ENCODE data around the gene FBXO45. TPM values are rescaled to one million over a fixed set of nuclear protein-coding genes. Genes with fewer than 3 reads are reported as not detected.
"Not testable (repeated sequence)": the region's sequence is repeated elsewhere in the genome, so short reads cannot be mapped to it uniquely, and the experiment has no call there.

FBXO45 gene
- total RNA-seq, 1 donor from 2014 or later = 23.1 TPM

DNA sequence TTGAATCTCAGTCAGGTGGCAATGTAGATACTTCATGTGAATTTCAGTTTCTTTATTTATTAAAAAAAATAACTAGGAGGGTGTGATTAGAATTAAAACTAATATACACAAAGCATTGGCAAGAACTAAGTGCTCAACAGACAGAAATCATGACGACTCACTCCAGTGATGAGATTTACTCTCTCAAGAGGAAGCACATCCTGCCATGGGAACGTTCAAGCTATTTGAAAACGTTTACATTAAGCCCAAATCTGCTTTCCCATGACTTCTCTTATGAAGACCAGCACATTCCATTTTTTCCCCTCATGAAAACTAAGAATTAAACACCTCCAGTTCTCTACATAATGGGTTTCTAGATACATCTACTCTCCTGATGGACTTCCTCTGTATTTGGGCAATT lies 8.6 kb upstream of the FBXO45 start:
- no peak overlapping the region for H3K4me3 ChIP-seq
- H3K27me3 ChIP-seq = no peaks in the 10 kb centered on the region
- no peak overlapping the region for H3K4me2 ChIP-seq
- Mint-ChIP-seq H3K9me3 (no peaks in the 10 kb centered on the region), H3K36me3 (peaks cover 5% of the 10 kb centered on the region), H3K4me3 (no peak overlapping the region), H3K27me3 (ENCODE audit: insufficient read depth, low read depth) (peaks cover 2% of the 10 kb centered on the region), H3K27ac (no peak overlapping the region), H3K4me1 (no peaks in the 10 kb centered on the region)
- H3K27ac ChIP-seq = no peak overlapping the region
- no peak for DNase-seq (ENCODE audit: low spot score)
- H3F3A ChIP-seq (ENCODE audit: low read depth) = no peaks in the 10 kb centered on the region
- no peaks in the 10 kb centered on the region for H3K36me3 ChIP-seq
- no peak overlapping the region for H3K9ac ChIP-seq
- H2AFZ ChIP-seq (replicated peaks) = no peak overlapping the region
- H3K4me1 ChIP-seq = no peaks in the 10 kb centered on the region
- H4K20me1 ChIP-seq (ENCODE audit: low read depth) = no peaks in the 10 kb centered on the region
- H3K79me2 ChIP-seq (ENCODE audit: low read depth) = peaks cover 5% of the 10 kb centered on the region
- TF ChIP-seq CTCF (IDR thresholded peaks at IDR 0.05) (no peak), EZH2phosphoT487 (IDR thresholded peaks at IDR 0.05) (no peak), EZH2 (IDR thresholded peaks at IDR 0.05) (no peak)
- H3K9me3 ChIP-seq (ENCODE audit: low read depth) = no peaks in the 10 kb centered on the region

GRCh38 chr3:196563721-196564225 lies 4.7 kb upstream of the FBXO45 start:
- Histone ChIP-seq H3K9me3 (ENCODE audit: low read depth) (no peaks in the 10 kb centered on the region), H3K4me2 (no peak overlapping the region), H3K9ac (no peak overlapping the region), H3K4me1 (peaks cover 5% of the 10 kb centered on the region), H4K20me1 (ENCODE audit: low read depth) (no peaks in the 10 kb centered on the region), H3K27me3 (no peaks in the 10 kb centered on the region), H3K79me2 (ENCODE audit: low read depth) (peaks cover 22% of the 10 kb centered on the region), H3K4me3 (no peak overlapping the region), H2AFZ (replicated peaks) (no peak overlapping the region), H3F3A (ENCODE audit: low read depth) (no peaks in the 10 kb centered on the region), H3K36me3 (no peaks in the 10 kb centered on the region), H3K27ac (no peak overlapping the region)
- H3K4me1 Mint-ChIP-seq = peaks cover 11% of the 10 kb centered on the region
- H3K9me3 Mint-ChIP-seq = no peaks in the 10 kb centered on the region
- peaks cover 2% of the 10 kb centered on the region for H3K27me3 Mint-ChIP-seq (ENCODE audit: insufficient read depth, low read depth)
- peaks cover 7% of the 10 kb centered on the region for H3K36me3 Mint-ChIP-seq
- H3K4me3 Mint-ChIP-seq = no peak overlapping the region
- no peak overlapping the region for H3K27ac Mint-ChIP-seq
- TF ChIP-seq EZH2phosphoT487 (IDR thresholded peaks at IDR 0.05) (no peak), CTCF (IDR thresholded peaks at IDR 0.05) (no peak), EZH2 (IDR thresholded peaks at IDR 0.05) (no peak)
- no peak for DNase-seq (ENCODE audit: low spot score)

GRCh38 chr3:196569003-196569516 lies 600 bp downstream of the FBXO45 start:
- peak overlapping the region; percentile 97 for H3K4me2 ChIP-seq
- H2AFZ ChIP-seq (replicated peaks) = peak overlapping the region; percentile 53

DNA sequence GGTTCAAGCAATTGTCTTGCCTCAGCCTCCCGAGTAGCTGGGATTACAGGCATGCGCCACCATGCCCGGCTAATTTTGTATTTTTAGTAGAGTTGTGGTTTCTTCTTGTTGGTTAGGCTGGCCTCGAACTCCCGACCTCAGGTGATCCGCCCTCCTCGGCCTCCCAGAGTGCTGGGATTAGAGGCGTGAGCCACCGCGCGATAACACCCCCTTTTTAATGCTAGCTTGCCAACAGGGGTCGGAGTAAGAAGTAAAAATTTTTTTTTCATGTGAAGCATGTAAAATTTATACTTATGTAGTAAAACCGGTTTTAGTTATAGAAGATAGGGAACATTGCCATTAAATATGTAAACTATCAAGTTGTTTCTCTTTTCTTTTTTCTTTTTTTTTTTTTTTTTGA lies 1.9 kb downstream of the FBXO45 start:
- DNase-seq (ENCODE audit: low spot score); H3K9me3 Mint-ChIP-seq; H3F3A ChIP-seq (ENCODE audit: low read depth); H3K27me3 ChIP-seq; H3K36me3 ChIP-seq; H3K9me3 ChIP-seq (ENCODE audit: low read depth); H3K9ac ChIP-seq; H3K27ac ChIP-seq; H3K36me3 Mint-ChIP-seq; H2AFZ ChIP-seq (replicated peaks); H3K27me3 Mint-ChIP-seq (ENCODE audit: insufficient read depth, low read depth); H3K27ac Mint-ChIP-seq: not testable (repeated sequence)
- Histone ChIP-seq H3K4me1 (peaks cover 13% of the 10 kb centered on the region), H4K20me1 (ENCODE audit: low read depth) (peaks cover 14% of the 10 kb centered on the region), H3K79me2 (ENCODE audit: low read depth) (peaks cover 77% of the 10 kb centered on the region), H3K4me3 (peak overlapping the region; percentile 83), H3K4me2 (peak overlapping the region; percentile 97)
- H3K4me1 Mint-ChIP-seq = peaks cover 23% of the 10 kb centered on the region
- H3K4me3 Mint-ChIP-seq = peak overlapping the region; percentile 96

More at GRCh38 chr3:196569003-196569516, 600 bp downstream of the FBXO45 start:
- Mint-ChIP-seq H3K9me3 (no peaks in the 10 kb centered on the region), H3K4me3 (peak overlapping the region; percentile 96), H3K27me3 (ENCODE audit: insufficient read depth, low read depth) (peaks cover 2% of the 10 kb centered on the region), H3K27ac (peak overlapping the region; percentile 80), H3K36me3 (peaks cover 2% of the 10 kb centered on the region), H3K4me1 (peaks cover 23% of the 10 kb centered on the region)
- Histone ChIP-seq H3K9ac (peak overlapping the region; percentile 74), H3K36me3 (no peaks in the 10 kb centered on the region), H3K4me1 (peaks cover 13% of the 10 kb centered on the region), H3K79me2 (ENCODE audit: low read depth) (peaks cover 73% of the 10 kb centered on the region), H3K27ac (no peak overlapping the region), H3K9me3 (ENCODE audit: low read depth) (no peaks in the 10 kb centered on the region), H3K4me3 (peak overlapping the region; percentile 83), H3K27me3 (no peaks in the 10 kb centered on the region), H4K20me1 (ENCODE audit: low read depth) (peaks cover 9% of the 10 kb centered on the region), H3F3A (ENCODE audit: low read depth) (no peaks in the 10 kb centered on the region)
- no peak for DNase-seq (ENCODE audit: low spot score)
- TF ChIP-seq EZH2phosphoT487 (IDR thresholded peaks at IDR 0.05) (no peak), CTCF (IDR thresholded peaks at IDR 0.05) (no peak), EZH2 (IDR thresholded peaks at IDR 0.05) (no peak)
